Measurements from ENCODE around the gene PLEKHF1.

Gene PLEKHF1

GRCh38 chr19:29724746-29725145 lies 59.5 kb downstream of the PLEKHF1 start:
- DNase-seq (ENCODE audit: low read depth): no peak
- H3K4me3 ChIP-seq (ENCODE audit: low read length): no peak overlapping the region
- TF ChIP-seq CTCF (conservative IDR thresholded peaks at IDR 0.05; ENCODE audit: low read length): no peak

Data from AG10803 (cell line).